ENCODE results near the gene DENND10.

DNA sequence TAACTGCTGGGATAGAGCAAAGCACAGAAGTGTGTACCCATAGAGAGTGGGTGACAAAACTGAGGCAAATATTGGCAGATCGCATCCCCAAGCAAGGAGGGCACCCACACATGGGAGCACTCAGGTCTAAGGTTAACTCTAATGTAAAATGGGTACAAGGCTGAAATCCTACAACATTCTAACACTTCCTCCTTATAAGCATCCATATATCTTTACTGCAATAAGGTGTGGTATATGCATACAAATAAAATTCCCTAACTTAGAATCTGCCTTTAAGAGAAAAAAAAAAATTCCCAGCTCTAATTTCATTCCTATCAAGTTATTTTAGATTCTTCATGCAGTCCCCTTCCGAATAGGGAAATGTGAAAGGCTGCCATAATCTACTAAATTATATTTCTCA is 42.0 kb upstream of the DENND10 start:
- TF ChIP-seq RAD21 (IDR thresholded peaks at IDR 0.05; ENCODE audit: low read depth) (no peak), CEBPB (IDR thresholded peaks at IDR 0.05) (no peak), EP300 (IDR thresholded peaks at IDR 0.05; ENCODE audit: borderline replicate concordance) (no peak)
- TF ChIP-seq, protein P1, sequence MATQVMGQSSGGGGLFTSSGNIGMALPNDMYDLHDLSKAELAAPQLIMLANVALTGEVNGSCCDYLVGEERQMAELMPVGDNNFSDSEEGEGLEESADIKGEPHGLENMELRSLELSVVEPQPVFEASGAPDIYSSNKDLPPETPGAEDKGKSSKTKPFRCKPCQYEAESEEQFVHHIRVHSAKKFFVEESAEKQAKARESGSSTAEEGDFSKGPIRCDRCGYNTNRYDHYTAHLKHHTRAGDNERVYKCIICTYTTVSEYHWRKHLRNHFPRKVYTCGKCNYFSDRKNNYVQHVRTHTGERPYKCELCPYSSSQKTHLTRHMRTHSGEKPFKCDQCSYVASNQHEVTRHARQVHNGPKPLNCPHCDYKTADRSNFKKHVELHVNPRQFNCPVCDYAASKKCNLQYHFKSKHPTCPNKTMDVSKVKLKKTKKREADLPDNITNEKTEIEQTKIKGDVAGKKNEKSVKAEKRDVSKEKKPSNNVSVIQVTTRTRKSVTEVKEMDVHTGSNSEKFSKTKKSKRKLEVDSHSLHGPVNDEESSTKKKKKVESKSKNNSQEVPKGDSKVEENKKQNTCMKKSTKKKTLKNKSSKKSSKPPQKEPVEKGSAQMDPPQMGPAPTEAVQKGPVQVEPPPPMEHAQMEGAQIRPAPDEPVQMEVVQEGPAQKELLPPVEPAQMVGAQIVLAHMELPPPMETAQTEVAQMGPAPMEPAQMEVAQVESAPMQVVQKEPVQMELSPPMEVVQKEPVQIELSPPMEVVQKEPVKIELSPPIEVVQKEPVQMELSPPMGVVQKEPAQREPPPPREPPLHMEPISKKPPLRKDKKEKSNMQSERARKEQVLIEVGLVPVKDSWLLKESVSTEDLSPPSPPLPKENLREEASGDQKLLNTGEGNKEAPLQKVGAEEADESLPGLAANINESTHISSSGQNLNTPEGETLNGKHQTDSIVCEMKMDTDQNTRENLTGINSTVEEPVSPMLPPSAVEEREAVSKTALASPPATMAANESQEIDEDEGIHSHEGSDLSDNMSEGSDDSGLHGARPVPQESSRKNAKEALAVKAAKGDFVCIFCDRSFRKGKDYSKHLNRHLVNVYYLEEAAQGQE (IDR thresholded peaks at IDR 0.05; ENCODE audit: low read depth), result no peak
- TF ChIP-seq, protein P2, sequence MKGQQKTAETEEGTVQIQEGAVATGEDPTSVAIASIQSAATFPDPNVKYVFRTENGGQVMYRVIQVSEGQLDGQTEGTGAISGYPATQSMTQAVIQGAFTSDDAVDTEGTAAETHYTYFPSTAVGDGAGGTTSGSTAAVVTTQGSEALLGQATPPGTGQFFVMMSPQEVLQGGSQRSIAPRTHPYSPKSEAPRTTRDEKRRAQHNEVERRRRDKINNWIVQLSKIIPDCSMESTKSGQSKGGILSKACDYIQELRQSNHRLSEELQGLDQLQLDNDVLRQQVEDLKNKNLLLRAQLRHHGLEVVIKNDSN (IDR thresholded peaks at IDR 0.05), result no peak

All from Ishikawa (cell line).